H1 (cell line): ENCODE results near the gene PRKAR2A. TPM values are rescaled to one million over a fixed set of nuclear protein-coding genes. Genes with fewer than 3 reads are reported as not detected.

ENCODE experiments used
- polyA plus RNA-seq, 7 experiments: library from polyadenylated mRNA; depleted of rRNA in 3 of 7; stranded (reverse) in 5 of 7; unstranded in 2 of 7; fragments of >200 nt in 5 of 7; fragments of 200-250 nt in 2 of 7; gene quantifications; 1 replicate in 5 of 7; 2 replicates in 1 of 7; 4 replicates in 1 of 7; pipeline versions ENCODE4 v1.2.1 to v1.2.3, GENCODE V29; 2011 to 2013; ENCODE audit warnings: missing spikeins in 2 of 7, mixed read lengths in 2 of 7
- total RNA-seq: library from RNA; stranded (reverse); fragmentation: NEBNext Ultra II Directional; extraction: Animal tissue kit (Norgen Biotek cat#: 25700); gene quantifications from 2 replicates; pipeline ENCODE4 v1.2.1, GENCODE V29; 2021

Gene PRKAR2A
- total and polyA plus RNA-seq, 2 of the 8 experiments (the other 6 are each of a cell fraction or from before 2014, with no cell fraction given), result 6.3 to 42.4 TPM

Other genes starting within 250 kb of the PRKAR2A start
- gene UQCRC1, start 238.2 kb downstream of the PRKAR2A start, total RNA-seq, result 310 TPM in 2 replicates
- gene UQCRC1, start 238.2 kb downstream of the PRKAR2A start, polyA plus RNA-seq (2011; rRNA removed), result 720 TPM in 2 replicates
- not detected in 2 replicates for gene TMEM89, start 226.1 kb downstream of the PRKAR2A start, total RNA-seq
- 0.24 TPM in 1 of 2 replicates, not detected in the other for gene TMEM89, start 226.1 kb downstream of the PRKAR2A start, polyA plus RNA-seq (2011; rRNA removed)
- 50.4 and 51.2 TPM in 2 replicates for gene SLC26A6, start 212.4 kb downstream of the PRKAR2A start, total RNA-seq
- 58.0 and 97.1 TPM in 2 replicates for gene SLC26A6, start 212.4 kb downstream of the PRKAR2A start, polyA plus RNA-seq (2011; rRNA removed)
- 26.7 and 29.5 TPM in 2 replicates for gene CELSR3, start 185.0 kb downstream of the PRKAR2A start, total RNA-seq
- 11.6 and 17.5 TPM in 2 replicates for gene CELSR3, start 185.0 kb downstream of the PRKAR2A start, polyA plus RNA-seq (2011; rRNA removed)
- gene NCKIPSD, start 162.0 kb downstream of the PRKAR2A start, total RNA-seq, result 31.7 and 34.7 TPM in 2 replicates
- gene NCKIPSD, start 162.0 kb downstream of the PRKAR2A start, polyA plus RNA-seq (2011; rRNA removed), result 91.8 and 114 TPM in 2 replicates
- 89.4 and 95.8 TPM in 2 replicates for gene IP6K2, start 130.7 kb downstream of the PRKAR2A start, total RNA-seq
- 144 and 166 TPM in 2 replicates for gene IP6K2, start 130.7 kb downstream of the PRKAR2A start, polyA plus RNA-seq (2011; rRNA removed)
- gene SLC25A20, start 51.0 kb upstream of the PRKAR2A start, total RNA-seq, result 3.8 and 5.1 TPM in 2 replicates
- 2.6 and 4.0 TPM in 2 replicates for gene SLC25A20, start 51.0 kb upstream of the PRKAR2A start, polyA plus RNA-seq (2011; rRNA removed)
- 121 and 136 TPM in 2 replicates for gene ARIH2, start 71.0 kb upstream of the PRKAR2A start, total RNA-seq
- gene ARIH2, start 71.0 kb upstream of the PRKAR2A start, polyA plus RNA-seq (2011; rRNA removed), result 70.3 and 72.9 TPM in 2 replicates
- 18.6 and 19.1 TPM in 2 replicates for gene P4HTM, start 142.4 kb upstream of the PRKAR2A start, total RNA-seq
- gene P4HTM, start 142.4 kb upstream of the PRKAR2A start, polyA plus RNA-seq (2011; rRNA removed), result 25.4 and 31.1 TPM in 2 replicates
- gene WDR6, start 159.5 kb upstream of the PRKAR2A start, total RNA-seq, result 180 and 187 TPM in 2 replicates
- 257 and 340 TPM in 2 replicates for gene WDR6, start 159.5 kb upstream of the PRKAR2A start, polyA plus RNA-seq (2011; rRNA removed)
- 30.4 and 31.6 TPM in 2 replicates for gene DALRD3, start 170.7 kb upstream of the PRKAR2A start, total RNA-seq
- 86.5 and 95.3 TPM in 2 replicates for gene DALRD3, start 170.7 kb upstream of the PRKAR2A start, polyA plus RNA-seq (2011; rRNA removed)
- 26.2 and 27.8 TPM in 2 replicates for gene NDUFAF3, start 174.2 kb upstream of the PRKAR2A start, total RNA-seq
- 45.5 and 52.1 TPM in 2 replicates for gene NDUFAF3, start 174.2 kb upstream of the PRKAR2A start, polyA plus RNA-seq (2011; rRNA removed)
- 409 and 419 TPM in 2 replicates for gene IMPDH2, start 181.5 kb upstream of the PRKAR2A start, total RNA-seq
- gene IMPDH2, start 181.5 kb upstream of the PRKAR2A start, polyA plus RNA-seq (2011; rRNA removed), result 363 and 374 TPM in 2 replicates
- 123 and 142 TPM in 2 replicates for gene QRICH1, start 246.2 kb upstream of the PRKAR2A start, total RNA-seq
- 128 and 136 TPM in 2 replicates for gene QRICH1, start 246.2 kb upstream of the PRKAR2A start, polyA plus RNA-seq (2011; rRNA removed)